Fibroblast of lung (primary cell): Measurements from ENCODE around the gene SHISAL1.

Experiments used
- CTCF ChIP-seq, 2 donors: IDR thresholded peaks in 1 of 2; conservative IDR thresholded peaks in 1 of 2; 1 replicate in 1 of 2; 2 replicates in 1 of 2; pipeline ENCODE4 v1.5.1; 2011 to 2012; ENCODE audit warnings: low read length in 2 of 2, control low read depth in 1 of 2, inconsistent platforms in 1 of 2, low read depth in 1 of 2, mild to moderate bottlenecking in 1 of 2
- EZH2 ChIP-seq: IDR thresholded peaks from 2 replicates; pipeline ENCODE4 v1.5.1; 2012; ENCODE audit warnings: low read length, control low read depth, mild to moderate bottlenecking; ENCODE audit errors: missing control alignments

- no peak for TF ChIP-seq EZH2
- no peak for TF ChIP-seq CTCF (conservative IDR thresholded peaks at IDR 0.05 in 1 of 2, IDR thresholded peaks at IDR 0.05 in 1 of 2; ENCODE audit: low read depth in 1 of 2, low read length in 2 of 2)
Observed at GRCh38 chr22:44355716-44356070, 42.9 kb upstream of the SHISAL1 start.
